HEK293 (cell line): ENCODE data around the gene EIF4B.

ENCODE experiments used
- CTCF ChIA-PET: fragments of 350-600 bp; formaldehyde crosslinking; extraction: SDS; loops from one replicate; lab custom pipeline; 2021; ENCODE audit warnings: antibody characterized with exemption; lab: Yijun Ruan, JAX
- POLR2A ChIA-PET: fragments of 300-600 bp; formaldehyde crosslinking; extraction: SDS; loops from one replicate; lab custom pipeline; 2020; ENCODE audit warnings: antibody characterized with exemption, inconsistent platforms; lab: Yijun Ruan, JAX
- H3K27ac ChIP-seq: fragments of 200-500 bp; sonication (Bioruptor generic); 2 replicates; pipeline ENCODE4 v1.5.1; 2014; ENCODE audit warnings: low read depth, low read length, control low read depth, inconsistent platforms; ENCODE audit errors: extremely low read depth
- H3K36me3 ChIP-seq, 2 experiments: fragments of 200-500 bp in 1 of 2; sonication (Bioruptor generic) in 1 of 2; 1 replicate in 1 of 2; 2 replicates in 1 of 2; pipeline ENCODE4 v1.5.1; 2014 to 2017; ENCODE audit warnings: inconsistent platforms in 2 of 2, low read length in 2 of 2; ENCODE audit not compliant: control insufficient read depth in 2 of 2, insufficient read depth in 1 of 2
- H3K4me1 ChIP-seq: fragments of 200-500 bp; sonication (Bioruptor generic); 2 replicates; pipeline ENCODE4 v1.5.1; 2014; ENCODE audit warnings: mild to moderate bottlenecking, low read length, inconsistent platforms; ENCODE audit not compliant: control insufficient read depth, insufficient read depth
- H3K4me3 ChIP-seq: 2 replicates; pipeline ENCODE4 v1.5.1; 2011; ENCODE audit warnings: low read depth, mild to moderate bottlenecking, control low read depth, low read length, moderate library complexity
- H3K9me3 ChIP-seq: fragments of 200-500 bp; sonication (Bioruptor generic); 2 replicates; pipeline ENCODE4 v1.5.1; 2014; ENCODE audit warnings: low read depth, low read length, inconsistent platforms; ENCODE audit not compliant: control insufficient read depth, insufficient read depth
- KLF8 ChIP-seq: fragments of 450-650 bp; formaldehyde crosslinking; IDR thresholded peaks from 2 replicates; pipeline ENCODE4 v1.5.1; 2016; ENCODE audit warnings: missing biosample characterization, missing genetic modification characterization
- PRDM4 ChIP-seq: fragments of 450-650 bp; formaldehyde crosslinking; IDR thresholded peaks from 2 replicates; pipeline ENCODE4 v1.5.1; 2017; ENCODE audit warnings: missing biosample characterization, missing genetic modification characterization
- SP3 ChIP-seq: fragments of 450-650 bp; formaldehyde crosslinking; IDR thresholded peaks from 2 replicates; pipeline ENCODE4 v1.5.1; 2016; ENCODE audit warnings: missing biosample characterization, missing genetic modification characterization
- WT1 ChIP-seq: fragments of 450-650 bp; formaldehyde crosslinking; IDR thresholded peaks from 2 replicates; pipeline ENCODE4 v1.5.1; 2016; ENCODE audit warnings: missing biosample characterization, missing genetic modification characterization
- ZBTB26 ChIP-seq: fragments of 450-650 bp; formaldehyde crosslinking; optimal IDR thresholded peaks from 2 replicates; pipeline ENCODE3; 2016; ENCODE audit warnings: missing biosample characterization, mild to moderate bottlenecking, missing genetic modification characterization
- ZEB2 ChIP-seq: fragments of 450-650 bp; formaldehyde crosslinking; IDR thresholded peaks from 2 replicates; pipeline ENCODE4 v1.5.1; 2016; ENCODE audit warnings: missing biosample characterization, missing genetic modification characterization
- ZFP69B ChIP-seq: fragments of 450-650 bp; formaldehyde crosslinking; IDR thresholded peaks from 2 replicates; pipeline ENCODE4 v1.5.1; 2016; ENCODE audit warnings: missing biosample characterization, missing genetic modification characterization
- ZIC2 ChIP-seq: fragments of 450-650 bp; formaldehyde crosslinking; IDR thresholded peaks from 2 replicates; pipeline ENCODE4 v1.5.1; 2016; ENCODE audit warnings: missing biosample characterization, missing genetic modification characterization
- ZNF302 ChIP-seq: fragments of 450-650 bp; formaldehyde crosslinking; IDR thresholded peaks from 2 replicates; pipeline ENCODE4 v1.5.1; 2016; ENCODE audit warnings: missing biosample characterization, missing genetic modification characterization, low read depth
- ZNF311 ChIP-seq: fragments of 450-650 bp; formaldehyde crosslinking; IDR thresholded peaks from 2 replicates; pipeline ENCODE4 v1.5.1; 2017; ENCODE audit warnings: missing biosample characterization, missing genetic modification characterization, borderline replicate concordance
- ZNF341 ChIP-seq: fragments of 450-650 bp; formaldehyde crosslinking; IDR thresholded peaks from 2 replicates; pipeline ENCODE4; 2016; ENCODE audit warnings: low read depth, missing biosample characterization, missing genetic modification characterization
- ZNF394 ChIP-seq: fragments of 450-650 bp; formaldehyde crosslinking; IDR thresholded peaks from 2 replicates; pipeline ENCODE4 v1.5.1; 2016; ENCODE audit warnings: missing biosample characterization, missing genetic modification characterization, mild to moderate bottlenecking, moderate library complexity, borderline replicate concordance
- ZNF398 ChIP-seq: fragments of 450-650 bp; formaldehyde crosslinking; IDR thresholded peaks from 2 replicates; pipeline ENCODE4 v1.5.1; 2017; ENCODE audit warnings: missing biosample characterization, missing genetic modification characterization
- ZNF529 ChIP-seq: fragments of 450-650 bp; formaldehyde crosslinking; IDR thresholded peaks from 2 replicates; pipeline ENCODE4 v1.5.1; 2017; ENCODE audit warnings: missing genetic modification characterization, missing biosample characterization; ENCODE audit not compliant: insufficient replicate concordance
- ZNF548 ChIP-seq: fragments of 450-650 bp; formaldehyde crosslinking; IDR thresholded peaks from 2 replicates; pipeline ENCODE4 v1.5.1; 2016; ENCODE audit warnings: missing biosample characterization, missing genetic modification characterization
- ZNF768 ChIP-seq: fragments of 450-650 bp; formaldehyde crosslinking; IDR thresholded peaks from 2 replicates; pipeline ENCODE4 v1.5.1; 2018; ENCODE audit warnings: missing biosample characterization, mild to moderate bottlenecking, missing genetic modification characterization
- TF ChIP-seq, protein P1 (sequence below): fragments of 450-650 bp; formaldehyde crosslinking; IDR thresholded peaks from 2 replicates; pipeline ENCODE4 v1.5.1; 2017; ENCODE audit warnings: missing biosample characterization, mild to moderate bottlenecking, missing genetic modification characterization, moderate library complexity
- TF ChIP-seq, protein P2 (sequence below): fragments of 450-650 bp; formaldehyde crosslinking; IDR thresholded peaks from 2 replicates; pipeline ENCODE4 v1.5.1; 2016; ENCODE audit warnings: missing biosample characterization, missing genetic modification characterization, borderline replicate concordance
- TF ChIP-seq, protein P3 (sequence below): fragments of 450-650 bp; formaldehyde crosslinking; IDR thresholded peaks from 2 replicates; pipeline ENCODE4 v1.5.1; 2016; ENCODE audit warnings: missing biosample characterization, missing genetic modification characterization, borderline replicate concordance

EIF4B gene

GRCh38 chr12:53049571-53050318 is 43.5 kb downstream of the EIF4B start, which contains the start of gene TNS2:
Gene TNS2 (plus strand): TSS chr12:53050065. CDS start chr12:53050186, 121 bp downstream.
- peaks cover 40% of the 10 kb centered on the region for H3K4me1 ChIP-seq
- H3K4me3 ChIP-seq = no peak within 1 kb of the TSS; the same call in 1 of the 2 replicates
- H3K9me3 ChIP-seq = no peaks in the 10 kb centered on the region
- H3K36me3 ChIP-seq = peaks cover 0 to 7% of the 10 kb centered on the region in 2 experiments; a peak in 1 of 3 replicates
- ChIA-PET POLR2A (interaction anchor here (1.1 kb wide), 1 partner anchor 450 kb away, joined by 4 read pairs; the partner anchor contains the start of gene MAP3K12), CTCF (interaction anchor here (0.8 to 2.2 kb wide), 6 partner anchors 10 to 165 kb away, joined by 3 to 8 read pairs (median 4); no protein-coding TSS in a partner anchor)
- peak within 1 kb of the TSS; percentile 81 for H3K27ac ChIP-seq
- TF ChIP-seq ZNF398 = peak; percentile 98
- TF ChIP-seq KLF8 = no peak; the same call in 1 of the 2 replicates
- TF ChIP-seq ZNF394 = peak; percentile 73; the same call in 1 of the 2 replicates
- peak; percentile 80 for TF ChIP-seq ZFP69B (tag by site-specific recombination)
- peak; percentile 47; the same call in 1 of the 2 replicates for TF ChIP-seq PRDM4 (tag by site-specific recombination)
- peak; percentile 96 for TF ChIP-seq ZIC2 (tag by site-specific recombination)
- TF ChIP-seq ZNF548 (tag by site-specific recombination) = no peak
- TF ChIP-seq ZNF341 (tag by site-specific recombination) = peak; percentile 89
- no peak for TF ChIP-seq ZNF311
- TF ChIP-seq SP3 (tag by site-specific recombination) = peak; percentile 86
- no peak for TF ChIP-seq ZNF302
- TF ChIP-seq, protein P1, sequence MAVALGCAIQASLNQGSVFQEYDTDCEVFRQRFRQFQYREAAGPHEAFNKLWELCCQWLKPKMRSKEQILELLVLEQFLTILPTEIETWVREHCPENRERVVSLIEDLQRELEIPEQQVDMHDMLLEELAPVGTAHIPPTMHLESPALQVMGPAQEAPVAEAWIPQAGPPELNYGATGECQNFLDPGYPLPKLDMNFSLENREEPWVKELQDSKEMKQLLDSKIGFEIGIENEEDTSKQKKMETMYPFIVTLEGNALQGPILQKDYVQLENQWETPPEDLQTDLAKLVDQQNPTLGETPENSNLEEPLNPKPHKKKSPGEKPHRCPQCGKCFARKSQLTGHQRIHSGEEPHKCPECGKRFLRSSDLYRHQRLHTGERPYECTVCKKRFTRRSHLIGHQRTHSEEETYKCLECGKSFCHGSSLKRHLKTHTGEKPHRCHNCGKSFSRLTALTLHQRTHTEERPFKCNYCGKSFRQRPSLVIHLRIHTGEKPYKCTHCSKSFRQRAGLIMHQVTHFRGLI (tag by site-specific recombination) = no peak
- peak; percentile 78 for TF ChIP-seq ZEB2
- TF ChIP-seq ZNF529 (tag by site-specific recombination) = no peak
- TF ChIP-seq, protein P2, sequence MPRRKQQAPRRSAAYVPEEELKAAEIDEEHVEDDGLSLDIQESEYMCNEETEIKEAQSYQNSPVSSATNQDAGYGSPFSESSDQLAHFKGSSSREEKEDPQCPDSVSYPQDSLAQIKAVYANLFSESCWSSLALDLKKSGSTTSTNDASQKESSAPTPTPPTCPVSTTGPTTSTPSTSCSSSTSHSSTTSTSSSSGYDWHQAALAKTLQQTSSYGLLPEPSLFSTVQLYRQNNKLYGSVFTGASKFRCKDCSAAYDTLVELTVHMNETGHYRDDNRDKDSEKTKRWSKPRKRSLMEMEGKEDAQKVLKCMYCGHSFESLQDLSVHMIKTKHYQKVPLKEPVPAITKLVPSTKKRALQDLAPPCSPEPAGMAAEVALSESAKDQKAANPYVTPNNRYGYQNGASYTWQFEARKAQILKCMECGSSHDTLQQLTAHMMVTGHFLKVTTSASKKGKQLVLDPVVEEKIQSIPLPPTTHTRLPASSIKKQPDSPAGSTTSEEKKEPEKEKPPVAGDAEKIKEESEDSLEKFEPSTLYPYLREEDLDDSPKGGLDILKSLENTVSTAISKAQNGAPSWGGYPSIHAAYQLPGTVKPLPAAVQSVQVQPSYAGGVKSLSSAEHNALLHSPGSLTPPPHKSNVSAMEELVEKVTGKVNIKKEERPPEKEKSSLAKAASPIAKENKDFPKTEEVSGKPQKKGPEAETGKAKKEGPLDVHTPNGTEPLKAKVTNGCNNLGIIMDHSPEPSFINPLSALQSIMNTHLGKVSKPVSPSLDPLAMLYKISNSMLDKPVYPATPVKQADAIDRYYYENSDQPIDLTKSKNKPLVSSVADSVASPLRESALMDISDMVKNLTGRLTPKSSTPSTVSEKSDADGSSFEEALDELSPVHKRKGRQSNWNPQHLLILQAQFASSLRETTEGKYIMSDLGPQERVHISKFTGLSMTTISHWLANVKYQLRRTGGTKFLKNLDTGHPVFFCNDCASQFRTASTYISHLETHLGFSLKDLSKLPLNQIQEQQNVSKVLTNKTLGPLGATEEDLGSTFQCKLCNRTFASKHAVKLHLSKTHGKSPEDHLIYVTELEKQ = 0 out of 2 replicates have a peak, but pooled peaks have one; percentile 21
- TF ChIP-seq, protein P3, sequence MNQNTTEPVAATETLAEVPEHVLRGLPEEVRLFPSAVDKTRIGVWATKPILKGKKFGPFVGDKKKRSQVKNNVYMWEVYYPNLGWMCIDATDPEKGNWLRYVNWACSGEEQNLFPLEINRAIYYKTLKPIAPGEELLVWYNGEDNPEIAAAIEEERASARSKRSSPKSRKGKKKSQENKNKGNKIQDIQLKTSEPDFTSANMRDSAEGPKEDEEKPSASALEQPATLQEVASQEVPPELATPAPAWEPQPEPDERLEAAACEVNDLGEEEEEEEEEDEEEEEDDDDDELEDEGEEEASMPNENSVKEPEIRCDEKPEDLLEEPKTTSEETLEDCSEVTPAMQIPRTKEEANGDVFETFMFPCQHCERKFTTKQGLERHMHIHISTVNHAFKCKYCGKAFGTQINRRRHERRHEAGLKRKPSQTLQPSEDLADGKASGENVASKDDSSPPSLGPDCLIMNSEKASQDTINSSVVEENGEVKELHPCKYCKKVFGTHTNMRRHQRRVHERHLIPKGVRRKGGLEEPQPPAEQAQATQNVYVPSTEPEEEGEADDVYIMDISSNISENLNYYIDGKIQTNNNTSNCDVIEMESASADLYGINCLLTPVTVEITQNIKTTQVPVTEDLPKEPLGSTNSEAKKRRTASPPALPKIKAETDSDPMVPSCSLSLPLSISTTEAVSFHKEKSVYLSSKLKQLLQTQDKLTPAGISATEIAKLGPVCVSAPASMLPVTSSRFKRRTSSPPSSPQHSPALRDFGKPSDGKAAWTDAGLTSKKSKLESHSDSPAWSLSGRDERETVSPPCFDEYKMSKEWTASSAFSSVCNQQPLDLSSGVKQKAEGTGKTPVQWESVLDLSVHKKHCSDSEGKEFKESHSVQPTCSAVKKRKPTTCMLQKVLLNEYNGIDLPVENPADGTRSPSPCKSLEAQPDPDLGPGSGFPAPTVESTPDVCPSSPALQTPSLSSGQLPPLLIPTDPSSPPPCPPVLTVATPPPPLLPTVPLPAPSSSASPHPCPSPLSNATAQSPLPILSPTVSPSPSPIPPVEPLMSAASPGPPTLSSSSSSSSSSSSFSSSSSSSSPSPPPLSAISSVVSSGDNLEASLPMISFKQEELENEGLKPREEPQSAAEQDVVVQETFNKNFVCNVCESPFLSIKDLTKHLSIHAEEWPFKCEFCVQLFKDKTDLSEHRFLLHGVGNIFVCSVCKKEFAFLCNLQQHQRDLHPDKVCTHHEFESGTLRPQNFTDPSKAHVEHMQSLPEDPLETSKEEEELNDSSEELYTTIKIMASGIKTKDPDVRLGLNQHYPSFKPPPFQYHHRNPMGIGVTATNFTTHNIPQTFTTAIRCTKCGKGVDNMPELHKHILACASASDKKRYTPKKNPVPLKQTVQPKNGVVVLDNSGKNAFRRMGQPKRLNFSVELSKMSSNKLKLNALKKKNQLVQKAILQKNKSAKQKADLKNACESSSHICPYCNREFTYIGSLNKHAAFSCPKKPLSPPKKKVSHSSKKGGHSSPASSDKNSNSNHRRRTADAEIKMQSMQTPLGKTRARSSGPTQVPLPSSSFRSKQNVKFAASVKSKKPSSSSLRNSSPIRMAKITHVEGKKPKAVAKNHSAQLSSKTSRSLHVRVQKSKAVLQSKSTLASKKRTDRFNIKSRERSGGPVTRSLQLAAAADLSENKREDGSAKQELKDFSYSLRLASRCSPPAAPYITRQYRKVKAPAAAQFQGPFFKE (tag by site-specific recombination) = no peak
- peak; percentile 25 for TF ChIP-seq ZBTB26 (tag by site-specific recombination)
- TF ChIP-seq WT1 (tag by site-specific recombination) = peak; percentile 92
- no peak for TF ChIP-seq ZNF768 (tag by site-specific recombination)
